ENCODE measurements around the gene SWAP70. TPM values are rescaled to one million over a fixed set of nuclear protein-coding genes. Genes with fewer than 3 reads are reported as not detected.

SWAP70 gene
- total and polyA plus RNA-seq, 9 of the 15 experiments (the other 6 are each of a cell fraction or from before 2014, with no cell fraction given), result 1.7 to 4.9 (median 3.9) TPM

DNA sequence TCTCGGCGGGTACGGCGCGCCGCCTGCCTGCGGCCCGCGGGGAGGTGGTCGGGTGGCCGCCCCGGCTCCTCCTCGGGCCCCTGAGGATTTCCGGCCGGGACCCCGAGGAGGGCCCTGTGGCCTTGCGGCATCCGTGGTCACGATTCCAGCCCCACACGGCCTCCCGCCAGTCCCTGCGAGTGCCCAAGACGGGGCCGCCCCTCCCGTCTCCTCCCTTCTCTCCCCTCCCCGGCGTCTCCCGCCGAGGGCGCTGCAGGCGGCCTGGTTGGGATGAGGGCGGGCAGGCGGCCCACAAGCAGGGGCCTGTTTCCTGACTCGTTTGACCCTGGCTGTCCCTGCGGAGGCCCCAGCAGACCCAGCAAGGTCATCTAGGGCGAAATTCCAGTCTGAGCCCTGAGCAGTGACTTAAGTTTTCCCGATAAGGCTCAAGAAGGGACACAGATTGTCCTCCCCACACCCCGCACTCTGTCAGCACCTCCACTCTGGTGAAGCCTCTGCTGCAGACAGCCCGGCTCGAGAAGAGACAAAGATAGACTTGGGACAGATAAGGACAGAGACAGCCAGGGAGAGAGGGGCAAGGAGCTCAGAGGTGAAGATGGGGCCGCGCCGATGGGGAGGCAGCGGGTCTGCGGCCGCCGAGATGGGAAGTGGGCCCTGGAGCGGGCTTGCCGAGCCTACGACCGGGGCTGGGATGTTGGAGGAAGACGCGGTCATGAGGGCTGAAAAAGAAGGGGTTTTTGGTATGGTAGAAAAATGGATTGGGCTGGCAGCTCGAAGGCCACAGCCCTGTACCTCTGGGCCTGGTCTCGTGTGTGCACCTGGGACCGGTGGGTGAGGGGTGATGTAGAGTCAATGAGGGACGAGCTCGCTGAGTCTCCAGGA lies 95.0 kb downstream of the SWAP70 start (continued):
- TF ChIP-seq PRPF4 (IDR thresholded peaks at IDR 0.05; ENCODE audit: insufficient read depth, low read depth, low read length, poor library complexity, severe bottlenecking), result no peak
- no peak for TF ChIP-seq NCOA1 (IDR thresholded peaks at IDR 0.05; ENCODE audit: low read depth)
- TF ChIP-seq ZNF707 (CRISPR knock-in tag; conservative IDR thresholded peaks at IDR 0.05), result no peak
- TF ChIP-seq WHSC1 (IDR thresholded peaks at IDR 0.05; ENCODE audit: low read length), result no peak
- TF ChIP-seq CEBPB (tag; IDR thresholded peaks at IDR 0.05), result no peak
- TF ChIP-seq RFX5 (IDR thresholded peaks at IDR 0.05; ENCODE audit: low read depth, low read length), result no peak
- no peak for TF ChIP-seq FOXJ3 (CRISPR knock-in tag; IDR thresholded peaks at IDR 0.05)
- no peak for TF ChIP-seq ATF1 (CRISPR knock-in tag; IDR thresholded peaks at IDR 0.05)
- no peak; the same call in 1 of the 2 replicates for TF ChIP-seq ATF1 (tag; IDR thresholded peaks at IDR 0.05)
- no peak for TF ChIP-seq ZC3H4 (CRISPR knock-in tag; IDR thresholded peaks at IDR 0.05; ENCODE audit: borderline replicate concordance)
- peak; percentile 63 for TF ChIP-seq GATA2 (CRISPR knock-in tag; IDR thresholded peaks at IDR 0.05)
- TF ChIP-seq, protein P1, sequence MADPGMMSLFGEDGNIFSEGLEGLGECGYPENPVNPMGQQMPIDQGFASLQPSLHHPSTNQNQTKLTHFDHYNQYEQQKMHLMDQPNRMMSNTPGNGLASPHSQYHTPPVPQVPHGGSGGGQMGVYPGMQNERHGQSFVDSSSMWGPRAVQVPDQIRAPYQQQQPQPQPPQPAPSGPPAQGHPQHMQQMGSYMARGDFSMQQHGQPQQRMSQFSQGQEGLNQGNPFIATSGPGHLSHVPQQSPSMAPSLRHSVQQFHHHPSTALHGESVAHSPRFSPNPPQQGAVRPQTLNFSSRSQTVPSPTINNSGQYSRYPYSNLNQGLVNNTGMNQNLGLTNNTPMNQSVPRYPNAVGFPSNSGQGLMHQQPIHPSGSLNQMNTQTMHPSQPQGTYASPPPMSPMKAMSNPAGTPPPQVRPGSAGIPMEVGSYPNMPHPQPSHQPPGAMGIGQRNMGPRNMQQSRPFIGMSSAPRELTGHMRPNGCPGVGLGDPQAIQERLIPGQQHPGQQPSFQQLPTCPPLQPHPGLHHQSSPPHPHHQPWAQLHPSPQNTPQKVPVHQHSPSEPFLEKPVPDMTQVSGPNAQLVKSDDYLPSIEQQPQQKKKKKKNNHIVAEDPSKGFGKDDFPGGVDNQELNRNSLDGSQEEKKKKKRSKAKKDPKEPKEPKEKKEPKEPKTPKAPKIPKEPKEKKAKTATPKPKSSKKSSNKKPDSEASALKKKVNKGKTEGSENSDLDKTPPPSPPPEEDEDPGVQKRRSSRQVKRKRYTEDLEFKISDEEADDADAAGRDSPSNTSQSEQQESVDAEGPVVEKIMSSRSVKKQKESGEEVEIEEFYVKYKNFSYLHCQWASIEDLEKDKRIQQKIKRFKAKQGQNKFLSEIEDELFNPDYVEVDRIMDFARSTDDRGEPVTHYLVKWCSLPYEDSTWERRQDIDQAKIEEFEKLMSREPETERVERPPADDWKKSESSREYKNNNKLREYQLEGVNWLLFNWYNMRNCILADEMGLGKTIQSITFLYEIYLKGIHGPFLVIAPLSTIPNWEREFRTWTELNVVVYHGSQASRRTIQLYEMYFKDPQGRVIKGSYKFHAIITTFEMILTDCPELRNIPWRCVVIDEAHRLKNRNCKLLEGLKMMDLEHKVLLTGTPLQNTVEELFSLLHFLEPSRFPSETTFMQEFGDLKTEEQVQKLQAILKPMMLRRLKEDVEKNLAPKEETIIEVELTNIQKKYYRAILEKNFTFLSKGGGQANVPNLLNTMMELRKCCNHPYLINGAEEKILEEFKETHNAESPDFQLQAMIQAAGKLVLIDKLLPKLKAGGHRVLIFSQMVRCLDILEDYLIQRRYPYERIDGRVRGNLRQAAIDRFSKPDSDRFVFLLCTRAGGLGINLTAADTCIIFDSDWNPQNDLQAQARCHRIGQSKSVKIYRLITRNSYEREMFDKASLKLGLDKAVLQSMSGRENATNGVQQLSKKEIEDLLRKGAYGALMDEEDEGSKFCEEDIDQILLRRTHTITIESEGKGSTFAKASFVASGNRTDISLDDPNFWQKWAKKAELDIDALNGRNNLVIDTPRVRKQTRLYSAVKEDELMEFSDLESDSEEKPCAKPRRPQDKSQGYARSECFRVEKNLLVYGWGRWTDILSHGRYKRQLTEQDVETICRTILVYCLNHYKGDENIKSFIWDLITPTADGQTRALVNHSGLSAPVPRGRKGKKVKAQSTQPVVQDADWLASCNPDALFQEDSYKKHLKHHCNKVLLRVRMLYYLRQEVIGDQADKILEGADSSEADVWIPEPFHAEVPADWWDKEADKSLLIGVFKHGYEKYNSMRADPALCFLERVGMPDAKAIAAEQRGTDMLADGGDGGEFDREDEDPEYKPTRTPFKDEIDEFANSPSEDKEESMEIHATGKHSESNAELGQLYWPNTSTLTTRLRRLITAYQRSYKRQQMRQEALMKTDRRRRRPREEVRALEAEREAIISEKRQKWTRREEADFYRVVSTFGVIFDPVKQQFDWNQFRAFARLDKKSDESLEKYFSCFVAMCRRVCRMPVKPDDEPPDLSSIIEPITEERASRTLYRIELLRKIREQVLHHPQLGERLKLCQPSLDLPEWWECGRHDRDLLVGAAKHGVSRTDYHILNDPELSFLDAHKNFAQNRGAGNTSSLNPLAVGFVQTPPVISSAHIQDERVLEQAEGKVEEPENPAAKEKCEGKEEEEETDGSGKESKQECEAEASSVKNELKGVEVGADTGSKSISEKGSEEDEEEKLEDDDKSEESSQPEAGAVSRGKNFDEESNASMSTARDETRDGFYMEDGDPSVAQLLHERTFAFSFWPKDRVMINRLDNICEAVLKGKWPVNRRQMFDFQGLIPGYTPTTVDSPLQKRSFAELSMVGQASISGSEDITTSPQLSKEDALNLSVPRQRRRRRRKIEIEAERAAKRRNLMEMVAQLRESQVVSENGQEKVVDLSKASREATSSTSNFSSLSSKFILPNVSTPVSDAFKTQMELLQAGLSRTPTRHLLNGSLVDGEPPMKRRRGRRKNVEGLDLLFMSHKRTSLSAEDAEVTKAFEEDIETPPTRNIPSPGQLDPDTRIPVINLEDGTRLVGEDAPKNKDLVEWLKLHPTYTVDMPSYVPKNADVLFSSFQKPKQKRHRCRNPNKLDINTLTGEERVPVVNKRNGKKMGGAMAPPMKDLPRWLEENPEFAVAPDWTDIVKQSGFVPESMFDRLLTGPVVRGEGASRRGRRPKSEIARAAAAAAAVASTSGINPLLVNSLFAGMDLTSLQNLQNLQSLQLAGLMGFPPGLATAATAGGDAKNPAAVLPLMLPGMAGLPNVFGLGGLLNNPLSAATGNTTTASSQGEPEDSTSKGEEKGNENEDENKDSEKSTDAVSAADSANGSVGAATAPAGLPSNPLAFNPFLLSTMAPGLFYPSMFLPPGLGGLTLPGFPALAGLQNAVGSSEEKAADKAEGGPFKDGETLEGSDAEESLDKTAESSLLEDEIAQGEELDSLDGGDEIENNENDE (IDR thresholded peaks at IDR 0.05; ENCODE audit: low read depth, low read length), result no peak
- TF ChIP-seq TAF7 (tag; IDR thresholded peaks at IDR 0.05), result no peak

Data from K562 (cell line).